GM12865 (cell line): ENCODE measurements around the gene RFC1.
"Not testable (repeated sequence)": the region's sequence is repeated elsewhere in the genome, so short reads cannot be mapped to it uniquely, and the experiment has no call there.

Experiments used
- DNase-seq: peaks from one replicate; pipeline ENCODE4 v3.0.0; 2010; ENCODE audit warnings: low read depth
- H3K4me3 ChIP-seq: 2 replicates; pipeline ENCODE4 v1.5.1; 2011; ENCODE audit warnings: mild to moderate bottlenecking, low read depth, low read length, control low read depth
- TF ChIP-seq, protein P1 (sequence below): IDR thresholded peaks from 2 replicates; pipeline ENCODE4 v1.5.1; 2011; ENCODE audit warnings: low read length, control low read depth, low read depth, inconsistent platforms; ENCODE audit not compliant: insufficient read depth; ENCODE audit errors: missing control alignments

RFC1 gene

DNA sequence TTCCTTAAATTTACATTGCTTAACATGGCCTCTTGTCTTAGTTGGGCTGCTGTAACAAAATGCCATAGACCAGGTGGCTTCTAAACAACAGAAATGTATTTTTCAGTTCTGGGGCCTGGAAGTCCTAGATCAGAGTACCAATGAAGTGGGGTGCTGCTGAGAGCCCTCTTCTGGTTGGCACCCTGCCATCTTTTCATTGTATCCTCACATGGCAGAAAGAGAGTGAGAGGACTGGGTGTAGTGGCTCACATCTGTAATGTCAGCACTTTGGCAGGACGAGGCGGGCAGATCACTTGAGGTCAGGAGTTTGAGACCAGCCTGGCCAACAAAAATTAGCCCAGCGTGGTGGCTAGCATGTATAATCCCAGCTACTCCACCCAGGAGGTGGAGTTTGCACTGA, 28.5 kb upstream of the RFC1 start:
- no peak for DNase-seq
- no peak overlapping the region for H3K4me3 ChIP-seq
- TF ChIP-seq, protein P1, sequence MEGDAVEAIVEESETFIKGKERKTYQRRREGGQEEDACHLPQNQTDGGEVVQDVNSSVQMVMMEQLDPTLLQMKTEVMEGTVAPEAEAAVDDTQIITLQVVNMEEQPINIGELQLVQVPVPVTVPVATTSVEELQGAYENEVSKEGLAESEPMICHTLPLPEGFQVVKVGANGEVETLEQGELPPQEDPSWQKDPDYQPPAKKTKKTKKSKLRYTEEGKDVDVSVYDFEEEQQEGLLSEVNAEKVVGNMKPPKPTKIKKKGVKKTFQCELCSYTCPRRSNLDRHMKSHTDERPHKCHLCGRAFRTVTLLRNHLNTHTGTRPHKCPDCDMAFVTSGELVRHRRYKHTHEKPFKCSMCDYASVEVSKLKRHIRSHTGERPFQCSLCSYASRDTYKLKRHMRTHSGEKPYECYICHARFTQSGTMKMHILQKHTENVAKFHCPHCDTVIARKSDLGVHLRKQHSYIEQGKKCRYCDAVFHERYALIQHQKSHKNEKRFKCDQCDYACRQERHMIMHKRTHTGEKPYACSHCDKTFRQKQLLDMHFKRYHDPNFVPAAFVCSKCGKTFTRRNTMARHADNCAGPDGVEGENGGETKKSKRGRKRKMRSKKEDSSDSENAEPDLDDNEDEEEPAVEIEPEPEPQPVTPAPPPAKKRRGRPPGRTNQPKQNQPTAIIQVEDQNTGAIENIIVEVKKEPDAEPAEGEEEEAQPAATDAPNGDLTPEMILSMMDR: no peak

DNA sequence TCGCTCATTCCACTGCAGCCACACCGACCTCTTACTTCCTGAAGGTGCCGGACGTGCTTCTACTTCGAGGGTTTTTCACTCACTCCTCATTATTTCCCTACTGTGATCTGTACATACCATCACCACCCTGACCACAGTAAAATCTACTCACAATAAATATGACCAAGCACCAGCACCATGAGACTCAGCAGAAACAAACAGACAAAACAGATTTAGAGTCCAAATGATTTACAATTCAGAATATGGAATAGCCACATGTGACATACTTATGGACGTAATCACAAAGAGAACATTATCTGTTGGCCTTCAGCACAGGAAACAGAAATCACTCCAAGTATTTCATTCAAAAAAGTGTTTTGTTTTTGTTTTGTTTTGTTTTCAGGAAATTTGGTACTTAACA, 24.4 kb upstream of the RFC1 start:
- TF ChIP-seq, protein P1: no peak
- no peak for DNase-seq
- no peak overlapping the region for H3K4me3 ChIP-seq

DNA sequence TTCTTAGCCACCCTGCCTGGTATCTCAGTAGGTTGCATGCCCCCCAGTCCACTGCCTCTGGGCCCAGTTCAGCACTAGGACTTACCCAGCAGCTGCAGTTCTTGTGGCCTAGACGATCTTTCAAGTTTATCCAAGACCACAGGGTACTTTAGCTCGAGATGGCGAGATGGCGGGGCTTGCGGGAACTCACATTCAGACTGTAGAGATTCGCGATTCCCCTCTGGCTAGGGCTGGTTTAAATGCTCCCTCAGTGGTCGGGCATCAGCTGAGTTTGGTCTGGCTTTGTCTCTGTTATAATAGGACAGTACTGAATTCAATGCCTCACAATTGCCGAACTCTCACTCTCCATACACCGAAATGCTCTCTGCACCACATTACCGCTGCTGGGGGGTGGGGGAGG, 18.4 kb upstream of the RFC1 start:
- no peak for DNase-seq
- TF ChIP-seq, protein P1: no peak
- H3K4me3 ChIP-seq: no peak overlapping the region

DNA sequence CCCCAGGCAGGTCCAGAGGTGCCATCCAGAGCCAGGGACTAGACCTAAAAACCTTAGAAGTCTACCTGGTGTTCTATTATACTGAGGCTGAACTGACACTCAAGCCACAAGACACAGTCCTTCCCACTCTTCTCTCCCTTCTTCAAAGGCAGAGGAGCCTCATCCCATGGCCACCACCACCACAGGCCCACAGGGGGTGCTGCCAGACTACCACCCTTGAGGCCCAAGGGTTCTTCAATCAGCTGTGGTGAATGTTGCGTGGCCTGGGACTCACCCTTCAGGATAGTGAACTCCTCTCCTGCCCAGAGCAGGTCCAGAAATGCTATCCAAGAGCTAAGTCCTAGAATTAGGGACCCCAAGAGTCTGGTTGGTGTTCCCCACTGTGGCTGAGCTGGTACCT, 17.5 kb upstream of the RFC1 start:
- TF ChIP-seq, protein P1: no peak
- no peak overlapping the region for H3K4me3 ChIP-seq
- no peak for DNase-seq

DNA sequence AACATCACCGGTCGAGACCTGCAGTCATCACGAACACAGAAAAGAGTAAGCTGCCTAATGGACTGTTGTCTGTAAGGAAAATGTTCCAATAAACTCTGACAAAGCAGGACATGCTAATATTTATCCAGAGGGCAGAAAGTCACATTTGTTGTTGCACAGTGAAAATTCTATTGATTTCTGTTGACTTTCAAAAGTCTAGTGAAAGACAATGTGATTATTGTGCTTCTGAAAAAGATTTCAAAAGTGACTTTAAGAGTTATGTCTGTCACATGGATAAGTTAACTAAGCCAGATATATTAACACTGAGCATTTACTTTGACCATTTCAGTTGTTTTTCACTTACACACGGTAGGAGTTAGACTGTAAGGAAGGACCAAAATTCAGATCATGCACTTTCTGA, 9.3 kb upstream of the RFC1 start:
- no peak for DNase-seq
- TF ChIP-seq, protein P1: no peak
- H3K4me3 ChIP-seq: no peak overlapping the region

DNA sequence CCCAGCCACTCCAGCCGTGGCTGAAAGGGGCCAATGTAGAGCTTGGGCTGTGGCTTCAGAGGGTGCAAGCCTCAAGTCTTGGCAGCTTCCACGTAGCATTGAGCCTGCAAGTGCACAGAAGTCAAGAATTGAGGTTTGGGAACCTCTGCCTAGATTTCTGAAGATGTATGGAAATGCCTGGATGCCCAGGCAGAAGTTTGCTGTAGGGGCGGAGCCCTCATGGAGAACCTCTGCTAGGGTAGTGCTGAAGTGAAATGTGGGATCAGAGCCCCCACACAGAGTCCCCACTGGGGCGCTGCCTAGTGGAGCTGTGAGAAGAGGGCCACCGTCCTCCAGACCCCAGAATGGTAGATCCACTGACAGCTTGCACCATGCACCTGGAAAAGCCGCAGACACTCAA, 5.0 kb upstream of the RFC1 start:
- DNase-seq, H3K4me3 ChIP-seq: not testable (repeated sequence)

DNA sequence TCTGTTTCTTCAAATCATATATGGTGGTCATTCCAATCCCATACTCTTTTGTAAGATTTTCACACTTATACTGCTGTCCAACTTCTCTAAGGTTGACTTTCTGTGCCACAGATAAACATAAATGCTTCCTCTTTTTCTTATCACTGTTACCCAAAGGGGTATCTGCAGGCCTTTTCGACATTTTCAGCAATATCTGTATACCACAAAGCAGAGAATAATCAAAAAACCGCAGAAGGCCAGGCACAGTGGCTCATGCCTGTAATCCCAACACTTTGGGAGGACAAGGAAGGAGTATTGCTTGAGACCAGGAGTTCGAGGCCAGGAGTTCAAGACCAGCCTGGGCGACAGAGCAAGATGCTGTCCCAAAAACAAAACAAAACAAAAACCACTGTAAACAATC, 3.1 kb upstream of the RFC1 start:
- TF ChIP-seq, protein P1: no peak
- H3K4me3 ChIP-seq: no peak overlapping the region
- DNase-seq: no peak

DNA sequence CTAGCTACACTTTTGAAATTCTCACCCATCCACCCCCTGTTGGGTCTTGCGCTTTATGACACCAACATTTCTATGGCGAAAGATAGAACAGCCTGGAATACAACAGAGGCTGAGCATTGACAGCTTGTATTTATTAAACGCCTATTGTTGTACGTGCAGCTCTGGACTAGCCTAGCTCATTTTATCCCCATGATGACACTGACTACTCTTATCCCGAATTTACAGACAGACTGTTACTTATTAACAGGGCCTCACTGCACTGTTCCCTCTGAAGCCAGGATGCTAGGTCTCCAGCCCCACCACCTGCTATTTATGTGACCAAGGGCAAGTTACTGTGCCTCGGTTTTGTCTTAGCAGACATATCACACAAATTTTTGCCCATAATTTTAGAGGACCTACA, 1.0 kb upstream of the RFC1 start:
- TF ChIP-seq, protein P1: no peak
- no peak for DNase-seq
- H3K4me3 ChIP-seq: no peak overlapping the region
